ENCODE data around the gene ABCA8.

Gene ABCA8

GRCh38 chr17:68878226-68878885, 76.8 kb downstream of the ABCA8 start:
- Histone ChIP-seq H4K20me1 (ENCODE audit: low read depth, low read length) (no peaks in the 10 kb centered on the region), H3K4me2 (ENCODE audit: low read depth, low read length, poor library complexity, severe bottlenecking) (no peak overlapping the region), H3K9ac (ENCODE audit: low read length) (no peak overlapping the region), H3K9me3 (ENCODE audit: insufficient read depth, low read length) (peaks cover 21% of the 10 kb centered on the region; the same call in 1 of the 2 replicates), H3K79me2 (ENCODE audit: insufficient read depth, low read length) (no peaks in the 10 kb centered on the region), H3K9me2 (replicated peaks; ENCODE audit: insufficient read depth, low read length) (no peaks in the 10 kb centered on the region), H3K27me3 (ENCODE audit: low read length) (no peaks in the 10 kb centered on the region), H2AFZ (ENCODE audit: low read depth, low read length, severe bottlenecking) (no peak overlapping the region), H3F3A (ENCODE audit: insufficient read depth) (no peaks in the 10 kb centered on the region), H3K36me3 (ENCODE audit: low read length) (no peaks in the 10 kb centered on the region), H3K27ac (ENCODE audit: low read depth, low read length) (no peak overlapping the region), H3K4me3 (ENCODE audit: insufficient read depth, low read length, poor library complexity, severe bottlenecking) (no peak overlapping the region)
- TF ChIP-seq EZH2phosphoT487 (conservative IDR thresholded peaks at IDR 0.05; ENCODE audit: low read length) (no peak), CTCF (IDR thresholded peaks at IDR 0.05; ENCODE audit: insufficient read depth, low read length, poor library complexity, severe bottlenecking) (no peak)

GRCh38 chr17:68871447-68871846, 83.7 kb downstream of the ABCA8 start:
- H3K27me3 ChIP-seq (ENCODE audit: low read length), result no peaks in the 10 kb centered on the region
- TF ChIP-seq EZH2phosphoT487 (conservative IDR thresholded peaks at IDR 0.05; ENCODE audit: low read length), result no peak
- TF ChIP-seq CTCF (IDR thresholded peaks at IDR 0.05; ENCODE audit: insufficient read depth, low read length, poor library complexity, severe bottlenecking), result no peak
- no peak overlapping the region for H3K4me2 ChIP-seq (ENCODE audit: low read depth, low read length, poor library complexity, severe bottlenecking)
- H3F3A ChIP-seq (ENCODE audit: insufficient read depth), result no peaks in the 10 kb centered on the region
- H3K79me2 ChIP-seq (ENCODE audit: insufficient read depth, low read length), result no peaks in the 10 kb centered on the region
- H3K9me2 ChIP-seq (replicated peaks; ENCODE audit: insufficient read depth, low read length), result no peaks in the 10 kb centered on the region
- no peaks in the 10 kb centered on the region for H4K20me1 ChIP-seq (ENCODE audit: low read depth, low read length)
- H3K36me3 ChIP-seq (ENCODE audit: low read length), result no peaks in the 10 kb centered on the region
- H2AFZ ChIP-seq (ENCODE audit: low read depth, low read length, severe bottlenecking), result no peak overlapping the region
- H3K9ac ChIP-seq (ENCODE audit: low read length), result no peak overlapping the region
- H3K9me3 ChIP-seq (ENCODE audit: insufficient read depth, low read length), result no peaks in the 10 kb centered on the region
- no peak overlapping the region for H3K27ac ChIP-seq (ENCODE audit: low read depth, low read length)
- no peak overlapping the region for H3K4me3 ChIP-seq (ENCODE audit: insufficient read depth, low read length, poor library complexity, severe bottlenecking)

GRCh38 chr17:68870976-68871375, 84.2 kb downstream of the ABCA8 start:
- H3K4me2 ChIP-seq (ENCODE audit: low read depth, low read length, poor library complexity, severe bottlenecking), result no peak overlapping the region
- H3K9me3 ChIP-seq (ENCODE audit: insufficient read depth, low read length), result no peaks in the 10 kb centered on the region
- no peaks in the 10 kb centered on the region for H3K9me2 ChIP-seq (replicated peaks; ENCODE audit: insufficient read depth, low read length)
- H3K4me3 ChIP-seq (ENCODE audit: insufficient read depth, low read length, poor library complexity, severe bottlenecking), result no peak overlapping the region
- H2AFZ ChIP-seq (ENCODE audit: low read depth, low read length, severe bottlenecking), result no peak overlapping the region
- H3K79me2 ChIP-seq (ENCODE audit: insufficient read depth, low read length), result no peaks in the 10 kb centered on the region
- H4K20me1 ChIP-seq (ENCODE audit: low read depth, low read length), result no peaks in the 10 kb centered on the region
- no peak overlapping the region for H3K27ac ChIP-seq (ENCODE audit: low read depth, low read length)
- no peak overlapping the region for H3K9ac ChIP-seq (ENCODE audit: low read length)
- TF ChIP-seq EZH2phosphoT487 (conservative IDR thresholded peaks at IDR 0.05; ENCODE audit: low read length) (no peak), CTCF (IDR thresholded peaks at IDR 0.05; ENCODE audit: insufficient read depth, low read length, poor library complexity, severe bottlenecking) (no peak)
- H3K36me3 ChIP-seq (ENCODE audit: low read length), result no peaks in the 10 kb centered on the region
- no peaks in the 10 kb centered on the region for H3F3A ChIP-seq (ENCODE audit: insufficient read depth)
- no peaks in the 10 kb centered on the region for H3K27me3 ChIP-seq (ENCODE audit: low read length)

Data from SU-DHL-6 (cell line).